Measurements from ENCODE around the gene SLC39A3. TPM values are rescaled to one million over a fixed set of nuclear protein-coding genes. Genes with fewer than 3 reads are reported as not detected.

The SLC39A3 gene
- total and polyA plus RNA-seq, 2 of the 8 experiments (the other 6 are each of a cell fraction or from before 2014, with no cell fraction given): 33.0 to 52.9 TPM

DNA sequence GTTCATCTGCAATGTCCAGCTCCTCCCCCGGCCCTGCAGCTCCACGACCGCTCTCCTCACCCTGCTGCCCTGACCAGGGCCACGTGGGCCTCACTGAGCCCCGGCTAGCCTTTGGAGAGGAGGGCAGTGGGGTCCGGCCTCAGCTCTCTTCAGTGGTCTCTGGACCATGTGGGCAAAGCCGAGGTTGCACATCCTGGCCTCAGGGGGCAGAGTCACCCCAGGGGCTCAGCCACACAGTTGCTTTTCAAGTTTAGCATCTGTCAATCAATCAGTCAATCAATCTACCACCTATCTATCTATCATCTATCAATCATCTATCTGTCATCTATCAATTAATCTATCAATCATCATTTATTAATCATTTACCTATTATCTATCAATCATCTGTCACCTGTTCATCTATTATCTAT lies 15.7 kb downstream of the SLC39A3 start:
- CTCF ChIA-PET (ENCODE audit: partially characterized antibody): interaction anchor here (0.8 to 3.2 kb wide), 5 partner anchors 11 to 88 kb away, joined by 3 to 16 read pairs (median 5); no protein-coding TSS in a partner anchor

More for the DNA sequence above, 15.7 kb downstream of the SLC39A3 start:
- H4K20me1 ChIP-seq (replicated peaks in 1 of 2; ENCODE audit: control insufficient read depth in 1 of 2, insufficient read depth in 2 of 2, low read length in 2 of 2): peaks cover 0 to 2% of the 10 kb centered on the region in 2 experiments
- peaks cover 12% of the 10 kb centered on the region; the same call in 1 of the 2 replicates for H3K23me2 ChIP-seq (ENCODE audit: low read depth, low read length)
- POLR2A ChIA-PET (ENCODE audit: partially characterized antibody): interaction anchor here (0.7 to 2.0 kb wide), 7 partner anchors 8 to 248 kb away, joined by 3 to 6 read pairs (median 3); partner anchors contain the start of genes GADD45B and ZNF555
- no peaks in the 10 kb centered on the region for H3K9me3 ChIP-seq (ENCODE audit: insufficient read depth in 2 of 2, low read depth in 1 of 2, low read length in 1 of 2)
- no peak overlapping the region for H3K56ac ChIP-seq (replicated peaks; ENCODE audit: insufficient read length, low read depth, low read length)
- no peak overlapping the region for H2BK15ac ChIP-seq (ENCODE audit: low read length)
- no peak overlapping the region for H3K4me3 ChIP-seq (ENCODE audit: extremely low read depth in 1 of 4, insufficient read depth in 2 of 4, low read depth in 3 of 4, low read length in 4 of 4)
- no peak overlapping the region for H3K4ac ChIP-seq (replicated peaks; ENCODE audit: insufficient read length, low read depth, low read length)
- no peak overlapping the region for H2AFZ ChIP-seq (ENCODE audit: low read length)
- H3K27ac ChIP-seq (ENCODE audit: low read depth, low read length): no peak overlapping the region
- H4K5ac ChIP-seq (ENCODE audit: insufficient read length, low read depth, low read length): no peak overlapping the region
- H3K79me1 ChIP-seq (ENCODE audit: low read depth, low read length): no peaks in the 10 kb centered on the region
- H2BK12ac ChIP-seq (ENCODE audit: low read depth, low read length): no peak overlapping the region
- no peaks in the 10 kb centered on the region for H3K36me3 ChIP-seq (ENCODE audit: control insufficient read depth in 2 of 4, insufficient read depth in 4 of 4, low read length in 3 of 4)
- H3K4me2 ChIP-seq (ENCODE audit: insufficient read depth in 1 of 2, low read depth in 2 of 2, low read length in 2 of 2): no peak overlapping the region
- H3K4me1 ChIP-seq (replicated peaks in 1 of 4; ENCODE audit: control insufficient read depth in 3 of 4, insufficient read depth in 4 of 4, low read length in 3 of 4): peaks cover 0 to 20% (median 6%) of the 10 kb centered on the region in 4 experiments; a peak in 6 of 7 replicates
- WGBS, 2 experiments (ENCODE audit: extremely low coverage in 1 of 2, insufficient coverage in 1 of 2, insufficient read length in 1 of 2, insufficient replicate concordance in 2 of 2, low coverage in 1 of 2, low lambda C conversion rate in 2 of 2, missing lambda C conversion rate in 1 of 2): 73% methylated on average over 7 of the region's 7 CpGs; no CpG with 5 or more reads in 1 of the 2 experiments
- H3K14ac ChIP-seq (ENCODE audit: insufficient read length): no peak overlapping the region
- H4K8ac ChIP-seq (ENCODE audit: extremely low read depth, insufficient read depth, low read length): no peak overlapping the region
- H3K9ac ChIP-seq (replicated peaks in 1 of 4; ENCODE audit: extremely low read depth in 1 of 4, low read depth in 3 of 4, low read length in 3 of 4): no peak overlapping the region
- no peaks in the 10 kb centered on the region for H3K79me2 ChIP-seq (ENCODE audit: control insufficient read depth in 1 of 2, insufficient read depth in 2 of 2, low read length in 2 of 2)
- H2BK20ac ChIP-seq (ENCODE audit: low read length): no peak overlapping the region
- H2AK5ac ChIP-seq (ENCODE audit: low read depth, low read length): no peak overlapping the region
- FAIRE-seq: no peak
- H3K23ac ChIP-seq (ENCODE audit: insufficient read length): no peak overlapping the region
- no peak for DNase-seq (ENCODE audit: low read depth in 1 of 2, low spot score in 2 of 2)
- no peak overlapping the region for H2BK5ac ChIP-seq (ENCODE audit: low read depth, low read length)
- no peak overlapping the region for H3K18ac ChIP-seq (ENCODE audit: extremely low read depth, low read length)
- H3K27me3 ChIP-seq (replicated peaks in 1 of 4; ENCODE audit: control insufficient read depth in 3 of 4, extremely low read depth in 1 of 4, insufficient read depth in 3 of 4, low read length in 3 of 4): peaks cover 0 to 7% (median 3%) of the 10 kb centered on the region in 4 experiments; a peak in 4 of 7 replicates
- no peak overlapping the region for H2BK120ac ChIP-seq (replicated peaks; ENCODE audit: low read depth, low read length)
- no peak overlapping the region for H4K91ac ChIP-seq (replicated peaks; ENCODE audit: insufficient read length, low read length)
- TF ChIP-seq TCF12 (IDR thresholded peaks at IDR 0.05; ENCODE audit: low read depth, low read length) (no peak), GABPA (IDR thresholded peaks at IDR 0.05; ENCODE audit: borderline replicate concordance, insufficient read depth, low read length) (no peak), KDM5A (IDR thresholded peaks at IDR 0.05; ENCODE audit: low read length) (no peak), ZNF274 (IDR thresholded peaks at IDR 0.05; ENCODE audit: borderline replicate concordance, extremely low read depth, low read length) (no peak), SRF (IDR thresholded peaks at IDR 0.05; ENCODE audit: low read depth, low read length) (no peak), ASH2L (IDR thresholded peaks at IDR 0.05; ENCODE audit: low read length) (no peak), RAD21 (IDR thresholded peaks at IDR 0.05 in 1 of 2, conservative IDR thresholded peaks at IDR 0.05 in 1 of 2; ENCODE audit: low read depth in 2 of 2, low read length in 2 of 2) (peak; percentile 4 to 7; a peak in 1 of 4 replicates)
- TF ChIP-seq, protein P1, sequence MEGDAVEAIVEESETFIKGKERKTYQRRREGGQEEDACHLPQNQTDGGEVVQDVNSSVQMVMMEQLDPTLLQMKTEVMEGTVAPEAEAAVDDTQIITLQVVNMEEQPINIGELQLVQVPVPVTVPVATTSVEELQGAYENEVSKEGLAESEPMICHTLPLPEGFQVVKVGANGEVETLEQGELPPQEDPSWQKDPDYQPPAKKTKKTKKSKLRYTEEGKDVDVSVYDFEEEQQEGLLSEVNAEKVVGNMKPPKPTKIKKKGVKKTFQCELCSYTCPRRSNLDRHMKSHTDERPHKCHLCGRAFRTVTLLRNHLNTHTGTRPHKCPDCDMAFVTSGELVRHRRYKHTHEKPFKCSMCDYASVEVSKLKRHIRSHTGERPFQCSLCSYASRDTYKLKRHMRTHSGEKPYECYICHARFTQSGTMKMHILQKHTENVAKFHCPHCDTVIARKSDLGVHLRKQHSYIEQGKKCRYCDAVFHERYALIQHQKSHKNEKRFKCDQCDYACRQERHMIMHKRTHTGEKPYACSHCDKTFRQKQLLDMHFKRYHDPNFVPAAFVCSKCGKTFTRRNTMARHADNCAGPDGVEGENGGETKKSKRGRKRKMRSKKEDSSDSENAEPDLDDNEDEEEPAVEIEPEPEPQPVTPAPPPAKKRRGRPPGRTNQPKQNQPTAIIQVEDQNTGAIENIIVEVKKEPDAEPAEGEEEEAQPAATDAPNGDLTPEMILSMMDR (IDR thresholded peaks at IDR 0.05; ENCODE audit: control extremely low read depth in 1 of 3, insufficient read depth in 1 of 3, low read depth in 1 of 3, low read length in 3 of 3): peak in 2 of 3 experiments; percentile 39 to 40; a peak in 2 of 4 replicates

Measured in H1 (cell line).